ENCODE measurements around the gene PGS1.

DNA sequence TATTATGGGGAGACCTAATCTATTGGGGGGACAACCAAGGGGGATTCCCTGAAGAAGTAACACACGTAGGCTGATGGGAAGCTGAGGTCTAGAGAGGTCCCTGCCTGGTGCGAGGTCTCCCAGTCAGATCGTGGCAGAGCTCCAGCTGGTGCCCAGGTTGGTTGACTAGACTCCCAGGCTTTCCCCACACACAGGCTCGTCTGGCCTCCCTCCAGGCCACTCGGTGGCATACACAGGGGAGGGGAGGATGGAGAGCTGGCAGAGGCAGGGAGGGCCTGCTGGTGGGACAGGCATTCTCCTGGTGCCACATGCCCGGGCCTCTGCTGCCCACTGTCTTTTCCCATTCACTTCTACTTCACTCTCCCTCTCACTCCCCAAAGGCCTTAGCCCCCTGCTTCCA lies 10.1 kb upstream of the PGS1 start:
- TF ChIP-seq POLR2A (IDR thresholded peaks at IDR 0.05; ENCODE audit: low read length): no peak
- no peak for TF ChIP-seq GATA1 (IDR thresholded peaks at IDR 0.05; ENCODE audit: low read depth, low read length)

Data from erythroblast (primary cell).